Neural cell (in vitro differentiated cells): ENCODE results near the gene PTPN21.

Source experiments
- EZH2 ChIP-seq: fragments of 200-600, 300-800 bp; shearing (Covaris generic), sonication (generic); IDR thresholded peaks from 2 replicates; pipeline ENCODE4 v1.6.1; 2014; ENCODE audit warnings: antibody characterized with exemption, low read length, borderline replicate concordance, mild to moderate bottlenecking; ENCODE audit not compliant: insufficient read depth, poor library complexity, severe bottlenecking
- POLR2AphosphoS5 ChIP-seq: IDR thresholded peaks from 2 replicates; pipeline ENCODE4 v1.6.1; 2012
- RAD21 ChIP-seq: fragments of 450-650 bp; conservative IDR thresholded peaks from 2 replicates; pipeline ENCODE4 v1.6.1; 2014; ENCODE audit warnings: antibody characterized with exemption, mild to moderate bottlenecking, moderate library complexity
- TAF1 ChIP-seq: IDR thresholded peaks from 2 replicates; pipeline ENCODE4 v1.6.1; 2012; ENCODE audit warnings: low read depth
- TF ChIP-seq, protein P1 (sequence below): fragments of 450-650 bp; IDR thresholded peaks from 2 replicates; pipeline ENCODE4 v1.5.1; 2014; ENCODE audit warnings: antibody characterized with exemption, mild to moderate bottlenecking, moderate library complexity; ENCODE audit not compliant: poor library complexity, severe bottlenecking
- TF ChIP-seq, protein P2 (sequence below): IDR thresholded peaks from 2 replicates; pipeline ENCODE4 v1.6.1; 2012; ENCODE audit warnings: borderline replicate concordance

DNA sequence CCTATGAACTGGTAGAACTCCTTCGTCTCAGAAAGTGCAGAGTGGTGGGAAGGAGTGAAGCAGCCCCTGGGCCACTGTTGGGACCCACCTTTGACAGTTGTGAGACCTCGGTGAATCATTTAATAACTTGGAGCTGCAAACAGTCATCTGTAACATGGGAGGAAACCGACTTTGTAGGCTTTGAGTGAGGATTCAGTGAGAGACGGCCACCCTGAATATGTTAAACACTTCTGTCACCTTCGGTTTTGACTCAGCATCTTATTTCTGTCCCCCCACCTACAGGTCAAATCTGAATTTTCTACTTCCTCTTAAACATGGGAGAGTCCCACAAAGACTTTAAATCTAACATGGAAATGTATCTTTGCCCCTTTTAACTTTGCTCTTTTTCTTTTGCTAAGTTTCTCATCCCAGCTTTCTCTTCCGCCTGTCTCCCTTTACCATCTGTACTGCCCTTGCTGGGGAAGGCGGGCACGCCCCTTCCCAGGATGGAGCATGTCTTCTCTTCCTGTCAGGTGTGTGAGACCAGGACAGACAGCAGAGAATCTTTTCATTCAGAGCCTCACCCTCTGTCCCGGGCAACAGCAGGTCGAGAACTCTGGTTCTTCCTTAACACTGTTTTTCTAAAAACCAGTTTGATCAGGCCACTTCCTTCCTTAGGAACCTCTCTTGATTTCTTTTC, 45.1 kb upstream of the PTPN21 start:
- TF ChIP-seq, protein P1, sequence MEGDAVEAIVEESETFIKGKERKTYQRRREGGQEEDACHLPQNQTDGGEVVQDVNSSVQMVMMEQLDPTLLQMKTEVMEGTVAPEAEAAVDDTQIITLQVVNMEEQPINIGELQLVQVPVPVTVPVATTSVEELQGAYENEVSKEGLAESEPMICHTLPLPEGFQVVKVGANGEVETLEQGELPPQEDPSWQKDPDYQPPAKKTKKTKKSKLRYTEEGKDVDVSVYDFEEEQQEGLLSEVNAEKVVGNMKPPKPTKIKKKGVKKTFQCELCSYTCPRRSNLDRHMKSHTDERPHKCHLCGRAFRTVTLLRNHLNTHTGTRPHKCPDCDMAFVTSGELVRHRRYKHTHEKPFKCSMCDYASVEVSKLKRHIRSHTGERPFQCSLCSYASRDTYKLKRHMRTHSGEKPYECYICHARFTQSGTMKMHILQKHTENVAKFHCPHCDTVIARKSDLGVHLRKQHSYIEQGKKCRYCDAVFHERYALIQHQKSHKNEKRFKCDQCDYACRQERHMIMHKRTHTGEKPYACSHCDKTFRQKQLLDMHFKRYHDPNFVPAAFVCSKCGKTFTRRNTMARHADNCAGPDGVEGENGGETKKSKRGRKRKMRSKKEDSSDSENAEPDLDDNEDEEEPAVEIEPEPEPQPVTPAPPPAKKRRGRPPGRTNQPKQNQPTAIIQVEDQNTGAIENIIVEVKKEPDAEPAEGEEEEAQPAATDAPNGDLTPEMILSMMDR: no peak
- TF ChIP-seq POLR2AphosphoS5 (no peak), TAF1 (no peak), EZH2 (no peak), RAD21 (no peak)
- TF ChIP-seq, protein P2, sequence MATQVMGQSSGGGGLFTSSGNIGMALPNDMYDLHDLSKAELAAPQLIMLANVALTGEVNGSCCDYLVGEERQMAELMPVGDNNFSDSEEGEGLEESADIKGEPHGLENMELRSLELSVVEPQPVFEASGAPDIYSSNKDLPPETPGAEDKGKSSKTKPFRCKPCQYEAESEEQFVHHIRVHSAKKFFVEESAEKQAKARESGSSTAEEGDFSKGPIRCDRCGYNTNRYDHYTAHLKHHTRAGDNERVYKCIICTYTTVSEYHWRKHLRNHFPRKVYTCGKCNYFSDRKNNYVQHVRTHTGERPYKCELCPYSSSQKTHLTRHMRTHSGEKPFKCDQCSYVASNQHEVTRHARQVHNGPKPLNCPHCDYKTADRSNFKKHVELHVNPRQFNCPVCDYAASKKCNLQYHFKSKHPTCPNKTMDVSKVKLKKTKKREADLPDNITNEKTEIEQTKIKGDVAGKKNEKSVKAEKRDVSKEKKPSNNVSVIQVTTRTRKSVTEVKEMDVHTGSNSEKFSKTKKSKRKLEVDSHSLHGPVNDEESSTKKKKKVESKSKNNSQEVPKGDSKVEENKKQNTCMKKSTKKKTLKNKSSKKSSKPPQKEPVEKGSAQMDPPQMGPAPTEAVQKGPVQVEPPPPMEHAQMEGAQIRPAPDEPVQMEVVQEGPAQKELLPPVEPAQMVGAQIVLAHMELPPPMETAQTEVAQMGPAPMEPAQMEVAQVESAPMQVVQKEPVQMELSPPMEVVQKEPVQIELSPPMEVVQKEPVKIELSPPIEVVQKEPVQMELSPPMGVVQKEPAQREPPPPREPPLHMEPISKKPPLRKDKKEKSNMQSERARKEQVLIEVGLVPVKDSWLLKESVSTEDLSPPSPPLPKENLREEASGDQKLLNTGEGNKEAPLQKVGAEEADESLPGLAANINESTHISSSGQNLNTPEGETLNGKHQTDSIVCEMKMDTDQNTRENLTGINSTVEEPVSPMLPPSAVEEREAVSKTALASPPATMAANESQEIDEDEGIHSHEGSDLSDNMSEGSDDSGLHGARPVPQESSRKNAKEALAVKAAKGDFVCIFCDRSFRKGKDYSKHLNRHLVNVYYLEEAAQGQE: no peak
